ENCODE data around the gene SLC2A13.
"Not testable (repeated sequence)": the region's sequence is repeated elsewhere in the genome, so short reads cannot be mapped to it uniquely, and the experiment has no call there.

SLC2A13 gene

DNA sequence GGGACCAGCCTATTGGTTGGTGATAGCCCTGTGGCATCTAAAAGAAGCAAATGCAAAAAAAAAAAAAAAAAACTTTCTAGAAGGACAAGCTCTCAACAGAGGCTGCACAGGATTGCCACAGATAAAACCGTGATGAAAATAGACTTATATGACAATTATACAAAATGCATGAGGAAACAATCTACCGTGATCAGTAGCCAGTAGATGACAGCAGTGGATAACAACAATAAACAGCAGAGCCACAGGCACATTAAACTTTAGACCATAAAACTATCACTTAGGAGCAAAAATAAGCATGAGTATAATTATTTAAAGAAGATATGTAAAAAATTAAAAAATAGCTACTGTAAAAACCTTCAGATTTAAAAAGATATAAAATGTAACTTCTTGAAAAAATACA is 302.7 kb downstream of the SLC2A13 start:
- DNase-seq = no peak

DNA sequence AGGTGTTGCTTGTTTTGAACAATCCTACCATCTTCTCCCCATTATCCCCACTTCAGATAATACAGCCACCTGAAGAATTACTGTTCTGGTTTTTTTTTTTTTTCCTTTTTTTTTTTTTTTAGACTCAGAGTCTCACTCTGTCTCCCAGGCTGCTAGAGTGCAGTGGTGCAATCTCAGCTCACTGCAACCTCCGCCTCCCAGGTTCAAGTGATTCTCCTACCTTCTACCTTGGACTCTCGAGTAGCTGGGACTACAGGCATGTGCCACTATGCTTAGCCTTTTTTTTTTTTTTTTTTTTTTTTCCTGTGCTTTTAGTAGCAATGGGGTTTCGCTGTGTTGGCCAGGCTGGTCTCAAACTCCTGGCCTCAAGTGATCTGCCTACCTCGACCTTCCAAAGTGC is 306.9 kb downstream of the SLC2A13 start:
- DNase-seq = no peak

- DNase-seq = no peak
These were observed 307.5 kb downstream of the SLC2A13 start for GRCh38 chr12:39798429-39798828.

DNA sequence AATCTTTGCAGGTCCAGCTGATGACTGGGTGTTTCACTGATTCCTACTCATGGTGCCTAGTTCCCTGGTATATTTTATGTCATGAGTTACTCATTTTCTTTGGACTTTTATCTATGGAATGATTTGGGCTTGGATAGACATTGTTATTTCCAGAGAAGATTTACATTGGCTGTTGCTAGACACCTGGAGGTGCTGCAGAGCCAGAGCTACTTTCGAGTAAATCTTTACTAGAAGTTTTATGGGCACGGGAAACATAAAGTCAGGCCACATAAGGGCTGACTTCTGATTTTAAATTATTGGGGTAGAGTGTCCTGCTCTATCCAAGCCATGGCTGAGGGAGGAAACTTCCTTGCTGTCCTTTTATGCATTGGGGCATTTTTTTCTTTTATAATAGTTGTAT is 310.4 kb downstream of the SLC2A13 start:
- DNase-seq = no peak

DNA sequence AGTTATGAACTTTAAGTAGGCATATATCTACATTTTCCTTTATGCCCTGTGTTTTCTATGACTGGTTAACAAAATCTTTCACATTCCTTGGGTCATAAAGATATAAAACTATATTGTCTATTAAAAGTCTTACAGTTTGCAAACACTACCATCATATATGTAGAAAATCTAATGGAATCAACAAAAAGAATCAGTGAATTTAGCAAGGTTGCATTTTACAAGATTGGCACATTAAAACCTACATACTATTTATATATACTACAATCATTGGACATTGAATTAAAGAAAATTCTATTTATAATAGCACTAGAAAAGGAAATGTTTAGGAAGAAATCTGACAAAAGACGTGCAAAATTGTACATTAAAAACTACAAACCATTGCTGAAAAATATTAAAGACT is 312.9 kb downstream of the SLC2A13 start:
- no peak for DNase-seq

DNA sequence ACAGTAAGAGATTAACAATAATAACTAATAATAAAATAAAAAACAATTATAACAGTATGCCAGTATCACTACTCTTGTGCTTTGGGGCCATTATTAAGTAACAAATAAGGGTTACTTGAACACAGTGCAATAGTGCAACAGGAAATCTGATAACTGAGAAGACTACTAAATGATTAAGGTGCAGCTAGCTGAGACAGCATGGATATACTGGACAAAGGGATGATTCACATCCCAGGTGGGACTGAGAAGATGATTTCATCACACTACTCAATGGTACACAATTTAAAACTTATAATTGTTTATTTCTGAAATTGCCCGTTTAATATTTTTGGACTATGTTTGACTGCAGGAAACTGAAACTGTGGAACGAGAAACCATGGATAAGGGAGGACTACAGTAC is 317.6 kb downstream of the SLC2A13 start:
- DNase-seq = no peak

DNA sequence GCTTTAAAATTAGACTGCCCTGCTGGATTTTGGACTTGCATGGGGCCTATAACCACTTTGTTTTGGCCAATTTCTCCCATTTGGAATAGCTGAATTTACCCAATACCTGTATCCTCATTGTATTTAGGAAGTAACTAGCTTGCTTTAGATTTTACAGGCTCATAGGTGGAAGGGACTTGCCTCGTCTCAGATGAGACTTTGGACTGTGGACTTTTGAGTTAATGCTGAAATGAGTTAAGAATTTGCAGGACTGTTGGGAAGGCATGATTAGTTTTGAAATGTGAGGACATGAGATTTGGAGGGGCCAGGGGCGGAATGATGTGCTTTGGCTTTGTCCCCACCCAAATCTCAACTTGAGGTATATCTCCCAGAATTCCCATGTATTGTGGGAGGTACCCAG is 320.1 kb downstream of the SLC2A13 start:
- DNase-seq = not testable (repeated sequence)

DNA sequence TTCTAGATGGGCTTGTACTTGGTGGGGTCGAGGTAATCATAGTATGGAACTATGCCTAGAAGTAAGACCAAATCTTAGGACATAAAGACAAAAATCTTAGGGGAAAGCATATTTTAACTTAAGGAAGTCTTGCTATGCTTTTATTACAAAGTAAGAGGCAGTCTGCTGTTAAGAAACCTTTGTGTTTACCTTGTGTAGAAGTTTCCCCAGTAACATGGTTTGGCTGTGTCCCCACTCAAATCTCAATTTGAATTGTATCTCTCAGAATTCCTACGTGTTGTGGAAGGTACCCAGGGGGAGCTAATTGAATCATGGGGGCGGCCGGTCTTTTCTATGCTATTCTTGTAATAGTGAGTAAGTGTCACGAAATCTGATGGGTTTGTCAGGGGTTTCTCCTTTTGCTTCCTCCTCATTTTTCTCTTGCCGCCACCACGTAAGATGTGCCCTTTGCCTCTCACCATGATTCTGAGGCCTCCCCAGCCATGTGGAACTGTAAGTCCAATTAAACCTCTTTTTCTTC is 323.8 kb downstream of the SLC2A13 start:
- no peak for DNase-seq

DNA sequence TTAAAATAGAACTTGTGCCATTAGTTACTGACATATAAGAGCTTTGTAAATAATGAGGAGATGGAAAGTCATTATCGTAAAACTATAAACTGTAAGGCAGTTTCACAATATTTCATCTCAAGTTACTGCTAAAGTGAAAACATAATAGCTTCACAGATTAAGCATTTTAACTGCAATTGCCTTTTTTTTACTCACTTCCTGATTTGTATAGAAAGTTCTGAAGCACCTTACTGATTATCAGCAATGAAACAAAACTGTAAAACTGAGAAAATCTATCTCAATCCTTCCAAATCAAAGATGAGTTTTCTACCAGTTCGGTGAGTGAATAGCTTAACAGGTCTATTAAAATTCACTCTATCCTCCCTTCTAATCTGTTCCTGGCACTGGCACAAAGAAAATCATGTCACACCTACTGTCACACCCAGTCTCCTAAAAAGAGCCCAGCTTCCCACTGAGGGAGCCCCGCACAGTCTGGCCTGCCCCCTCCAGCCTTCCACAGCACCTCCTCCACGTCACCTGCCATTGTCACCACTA is 324.9 kb downstream of the SLC2A13 start:
- DNase-seq = no peak

GRCh38 chr12:39780411-39780912 is 325.4 kb downstream of the SLC2A13 start:
- no peak for DNase-seq

DNA sequence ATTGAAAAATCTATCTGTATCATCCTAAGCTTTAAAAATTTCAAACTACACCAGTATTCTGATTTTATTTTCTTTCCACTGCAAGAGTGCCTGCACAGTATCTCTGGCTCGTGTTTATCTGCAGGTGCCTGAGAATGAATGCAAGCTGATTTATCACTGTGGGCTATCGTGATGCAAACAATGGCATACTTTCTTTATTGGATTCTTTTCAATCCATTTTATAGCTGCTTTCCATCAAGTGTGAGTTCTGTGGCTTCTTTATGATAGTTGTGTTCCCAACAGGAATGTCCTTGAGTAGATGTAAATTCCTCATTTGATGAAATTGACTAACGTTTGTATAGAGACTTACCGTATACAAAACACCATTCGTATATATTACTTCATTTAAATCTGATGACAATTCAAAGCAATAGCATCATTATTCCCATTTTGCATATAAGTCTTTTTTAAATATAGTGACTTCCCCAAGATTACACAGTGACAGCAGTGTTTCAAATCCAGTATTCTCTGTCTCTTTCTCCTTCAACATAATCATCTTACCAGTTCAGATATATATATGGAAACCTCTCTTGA is 326.0 kb downstream of the SLC2A13 start:
- DNase-seq = no peak

GRCh38 chr12:39777465-39777864 is 328.4 kb downstream of the SLC2A13 start:
- DNase-seq = no peak

- no peak for DNase-seq
These were observed 332.6 kb downstream of the SLC2A13 start for GRCh38 chr12:39773266-39773665.

GRCh38 chr12:39772821-39773259 is 333.0 kb downstream of the SLC2A13 start:
- no peak for DNase-seq

GRCh38 chr12:39771456-39771855 is 334.4 kb downstream of the SLC2A13 start:
- DNase-seq = no peak

- DNase-seq = no peak
These were observed 340.8 kb downstream of the SLC2A13 start for GRCh38 chr12:39764944-39765560.

- DNase-seq = no peak
These were observed 342.1 kb downstream of the SLC2A13 start for GRCh38 chr12:39763890-39764169.

- no peak for DNase-seq
These were observed 342.6 kb downstream of the SLC2A13 start for GRCh38 chr12:39763071-39763889.

DNA sequence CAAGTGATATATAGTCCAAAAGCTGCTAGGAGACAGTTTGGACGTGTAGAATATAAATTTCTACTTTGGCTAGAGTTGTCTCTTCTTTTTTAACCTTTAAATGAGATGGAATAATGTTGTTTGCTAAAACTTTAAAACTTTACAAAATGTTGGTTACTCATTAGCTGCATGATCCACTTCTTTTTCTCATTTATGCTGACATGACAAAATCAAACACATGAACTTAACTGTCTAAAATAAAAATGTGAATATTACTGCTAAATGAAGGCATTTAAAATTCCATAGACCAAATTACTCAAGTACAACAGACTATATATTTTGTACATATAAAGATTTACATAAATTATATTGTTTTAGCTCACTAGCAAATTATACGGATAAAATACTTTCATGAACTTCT is 350.4 kb downstream of the SLC2A13 start:
- no peak for DNase-seq

DNA sequence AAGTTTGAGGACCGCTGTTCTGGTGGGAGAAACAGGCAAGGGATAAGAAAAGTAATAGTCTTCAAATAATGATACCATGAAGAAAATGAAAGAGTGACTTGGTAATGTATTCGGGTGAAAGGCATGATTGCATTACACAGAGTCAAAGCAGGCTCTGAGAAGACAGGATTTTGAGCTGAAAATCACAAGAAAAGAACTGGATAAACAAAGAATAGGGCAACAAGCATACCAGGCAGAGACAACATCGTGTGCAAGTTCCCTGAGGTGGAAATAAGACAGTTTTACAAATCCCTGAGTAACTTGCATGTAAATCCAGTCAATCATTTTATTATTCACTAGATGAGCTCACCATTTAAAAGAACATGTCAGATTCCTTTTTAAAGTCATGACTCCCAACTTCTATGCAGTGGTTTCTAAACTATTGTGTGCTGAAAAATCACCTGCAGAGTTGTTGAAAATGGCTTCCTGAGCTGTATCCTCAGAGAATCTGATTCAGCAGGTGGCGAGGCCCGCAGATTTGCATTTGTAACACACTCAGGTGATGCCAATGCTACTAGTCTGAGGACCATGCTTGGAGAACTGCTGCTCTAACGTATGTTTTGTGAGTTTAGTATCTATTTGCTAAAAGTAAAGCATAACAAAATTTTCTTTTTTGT is 353.3 kb downstream of the SLC2A13 start:
- no peak for DNase-seq

- not testable (repeated sequence) for DNase-seq
These were observed 359.7 kb downstream of the SLC2A13 start for GRCh38 chr12:39746151-39746550.

- DNase-seq = no peak
These were observed 362.2 kb downstream of the SLC2A13 start for GRCh38 chr12:39743655-39744054.

DNA sequence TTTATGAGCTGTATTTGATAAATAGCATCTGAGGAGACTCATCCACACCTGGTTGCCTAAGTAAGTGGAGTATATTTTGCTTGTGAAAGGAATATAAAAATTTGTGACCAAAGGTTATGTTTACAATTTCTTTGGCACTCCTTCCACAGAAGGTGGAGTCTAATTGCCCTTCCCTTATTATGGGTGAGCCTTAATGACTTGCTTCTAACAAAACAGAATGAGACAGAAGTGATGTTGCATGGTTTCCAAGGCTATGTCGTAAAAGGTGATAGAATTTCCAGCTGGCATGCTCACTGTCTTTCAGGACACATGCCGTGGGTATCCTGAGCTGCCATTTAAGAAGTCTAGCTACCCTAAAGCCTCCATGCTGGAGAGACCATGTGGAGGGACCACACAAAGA is 369.5 kb downstream of the SLC2A13 start:
- DNase-seq = no peak

Data from KG1 (cell line).